ENCODE data around the gene SLC17A9.

DNA sequence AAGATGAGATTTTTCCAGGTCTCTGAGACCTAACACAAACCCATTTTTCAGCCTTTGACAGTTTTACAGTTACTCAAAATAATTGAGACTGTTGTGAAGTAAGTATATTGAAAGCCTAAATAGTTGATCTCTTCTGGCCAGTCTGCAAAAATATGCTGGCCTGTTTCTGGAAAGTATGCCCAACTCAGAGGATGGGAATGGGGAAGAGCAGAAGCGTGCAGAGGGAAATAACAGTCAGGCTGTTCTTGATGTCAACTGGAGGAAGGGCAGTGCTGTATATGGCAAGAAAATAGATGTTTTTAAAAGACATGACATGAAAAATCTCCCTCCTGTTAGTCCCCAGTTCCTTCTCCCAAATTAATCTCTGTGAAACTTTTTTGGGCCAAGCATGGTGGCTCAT, 10.7 kb upstream of the SLC17A9 start:
- TF ChIP-seq POLR2A (IDR thresholded peaks at IDR 0.05; ENCODE audit: extremely low read depth, insufficient read length) = no peak
- TF ChIP-seq, protein P1, sequence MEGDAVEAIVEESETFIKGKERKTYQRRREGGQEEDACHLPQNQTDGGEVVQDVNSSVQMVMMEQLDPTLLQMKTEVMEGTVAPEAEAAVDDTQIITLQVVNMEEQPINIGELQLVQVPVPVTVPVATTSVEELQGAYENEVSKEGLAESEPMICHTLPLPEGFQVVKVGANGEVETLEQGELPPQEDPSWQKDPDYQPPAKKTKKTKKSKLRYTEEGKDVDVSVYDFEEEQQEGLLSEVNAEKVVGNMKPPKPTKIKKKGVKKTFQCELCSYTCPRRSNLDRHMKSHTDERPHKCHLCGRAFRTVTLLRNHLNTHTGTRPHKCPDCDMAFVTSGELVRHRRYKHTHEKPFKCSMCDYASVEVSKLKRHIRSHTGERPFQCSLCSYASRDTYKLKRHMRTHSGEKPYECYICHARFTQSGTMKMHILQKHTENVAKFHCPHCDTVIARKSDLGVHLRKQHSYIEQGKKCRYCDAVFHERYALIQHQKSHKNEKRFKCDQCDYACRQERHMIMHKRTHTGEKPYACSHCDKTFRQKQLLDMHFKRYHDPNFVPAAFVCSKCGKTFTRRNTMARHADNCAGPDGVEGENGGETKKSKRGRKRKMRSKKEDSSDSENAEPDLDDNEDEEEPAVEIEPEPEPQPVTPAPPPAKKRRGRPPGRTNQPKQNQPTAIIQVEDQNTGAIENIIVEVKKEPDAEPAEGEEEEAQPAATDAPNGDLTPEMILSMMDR (IDR thresholded peaks at IDR 0.05; ENCODE audit: low read depth, low read length) = no peak

All from NB4 (cell line).